Choroid plexus epithelial cell (primary cell): ENCODE measurements around the gene SYTL4.

ENCODE experiments used
- DNase-seq: peaks from one replicate; pipeline ENCODE4 v3.0.0-alpha.2; 2010; ENCODE audit warnings: low read depth
- H3K4me3 ChIP-seq: 2 replicates; pipeline ENCODE4 v1.5.1; 2011; ENCODE audit warnings: low read depth, mild to moderate bottlenecking, control low read depth, low read length, moderate library complexity
- TF ChIP-seq, protein P1 (sequence below): conservative IDR thresholded peaks from 2 replicates; pipeline ENCODE4 v1.5.1; 2011; ENCODE audit warnings: low read depth, mild to moderate bottlenecking, control low read depth, inconsistent platforms, low read length, moderate library complexity

Gene SYTL4

DNA sequence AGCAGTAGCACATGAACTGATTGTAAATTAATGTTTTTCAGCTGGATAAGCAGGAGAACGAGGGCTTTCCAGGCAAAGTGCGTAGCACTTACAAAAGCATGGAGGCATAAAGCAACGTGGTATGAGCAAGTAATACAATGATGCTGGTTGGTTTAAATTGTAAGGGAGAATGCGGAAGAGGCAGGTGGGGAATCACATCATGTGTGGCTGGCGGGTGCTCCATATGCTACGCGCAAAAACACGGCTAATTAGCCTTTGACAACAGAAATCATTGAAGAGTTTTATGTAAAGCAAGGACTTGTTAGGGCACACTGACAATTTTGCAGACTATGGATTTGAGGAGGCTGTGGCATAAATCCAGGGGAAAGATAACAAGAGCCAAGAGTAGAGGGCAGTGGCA lies 14.6 kb downstream of the SYTL4 start:
- DNase-seq: no peak
- H3K4me3 ChIP-seq: no peak overlapping the region
- TF ChIP-seq, protein P1, sequence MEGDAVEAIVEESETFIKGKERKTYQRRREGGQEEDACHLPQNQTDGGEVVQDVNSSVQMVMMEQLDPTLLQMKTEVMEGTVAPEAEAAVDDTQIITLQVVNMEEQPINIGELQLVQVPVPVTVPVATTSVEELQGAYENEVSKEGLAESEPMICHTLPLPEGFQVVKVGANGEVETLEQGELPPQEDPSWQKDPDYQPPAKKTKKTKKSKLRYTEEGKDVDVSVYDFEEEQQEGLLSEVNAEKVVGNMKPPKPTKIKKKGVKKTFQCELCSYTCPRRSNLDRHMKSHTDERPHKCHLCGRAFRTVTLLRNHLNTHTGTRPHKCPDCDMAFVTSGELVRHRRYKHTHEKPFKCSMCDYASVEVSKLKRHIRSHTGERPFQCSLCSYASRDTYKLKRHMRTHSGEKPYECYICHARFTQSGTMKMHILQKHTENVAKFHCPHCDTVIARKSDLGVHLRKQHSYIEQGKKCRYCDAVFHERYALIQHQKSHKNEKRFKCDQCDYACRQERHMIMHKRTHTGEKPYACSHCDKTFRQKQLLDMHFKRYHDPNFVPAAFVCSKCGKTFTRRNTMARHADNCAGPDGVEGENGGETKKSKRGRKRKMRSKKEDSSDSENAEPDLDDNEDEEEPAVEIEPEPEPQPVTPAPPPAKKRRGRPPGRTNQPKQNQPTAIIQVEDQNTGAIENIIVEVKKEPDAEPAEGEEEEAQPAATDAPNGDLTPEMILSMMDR: no peak

DNA sequence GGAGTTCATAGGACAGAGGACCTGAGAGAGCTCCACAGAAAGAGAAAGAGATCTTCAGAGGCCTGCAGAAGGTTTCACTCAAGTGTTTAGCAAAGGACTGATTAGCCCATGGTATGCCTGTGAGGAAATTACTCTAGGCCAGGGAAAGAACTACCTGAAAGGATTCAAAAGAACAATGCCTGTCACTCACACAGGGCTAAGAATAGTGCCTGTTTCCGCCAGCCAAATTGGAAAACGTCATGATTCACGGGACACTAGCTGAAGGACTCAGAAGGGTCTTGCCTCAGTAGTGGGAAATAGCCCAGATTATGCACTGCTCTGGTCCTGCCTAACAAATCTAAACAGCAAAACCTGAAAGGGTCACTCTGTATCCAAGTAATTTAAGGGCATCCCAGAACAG lies 21.1 kb downstream of the SYTL4 start:
- H3K4me3 ChIP-seq: no peak overlapping the region
- no peak for DNase-seq
- TF ChIP-seq, protein P1: no peak

DNA sequence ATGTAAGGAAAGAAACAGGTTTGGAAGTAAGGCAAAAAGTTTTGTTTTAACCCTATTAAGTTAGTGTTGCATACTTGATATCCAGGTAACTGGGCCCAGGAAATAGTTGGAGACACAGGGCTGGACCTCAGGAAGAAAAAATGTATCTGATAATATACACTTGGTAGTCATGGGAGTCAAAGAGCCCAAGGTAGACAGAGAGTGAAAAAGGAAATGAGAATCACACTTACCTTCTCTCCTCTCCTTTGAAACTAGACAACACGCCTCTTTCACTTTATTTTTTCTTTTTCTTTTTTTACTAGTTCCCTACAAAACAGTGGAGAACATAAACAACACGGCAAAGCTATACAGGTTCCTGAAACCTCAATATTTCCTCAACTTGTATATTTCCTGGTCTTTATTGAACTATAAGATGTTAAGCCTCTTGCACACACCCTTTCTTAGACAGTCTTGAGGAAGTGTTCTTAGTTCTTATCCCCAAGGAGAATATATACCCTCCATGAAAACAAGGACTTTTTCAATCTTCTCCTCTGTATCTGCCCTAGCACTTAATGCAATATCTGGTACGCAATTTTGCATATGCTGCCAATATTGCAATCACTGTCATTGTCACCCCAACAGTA lies 27.2 kb downstream of the SYTL4 start:
- DNase-seq: no peak
- TF ChIP-seq, protein P1: no peak
- no peak overlapping the region for H3K4me3 ChIP-seq

DNA sequence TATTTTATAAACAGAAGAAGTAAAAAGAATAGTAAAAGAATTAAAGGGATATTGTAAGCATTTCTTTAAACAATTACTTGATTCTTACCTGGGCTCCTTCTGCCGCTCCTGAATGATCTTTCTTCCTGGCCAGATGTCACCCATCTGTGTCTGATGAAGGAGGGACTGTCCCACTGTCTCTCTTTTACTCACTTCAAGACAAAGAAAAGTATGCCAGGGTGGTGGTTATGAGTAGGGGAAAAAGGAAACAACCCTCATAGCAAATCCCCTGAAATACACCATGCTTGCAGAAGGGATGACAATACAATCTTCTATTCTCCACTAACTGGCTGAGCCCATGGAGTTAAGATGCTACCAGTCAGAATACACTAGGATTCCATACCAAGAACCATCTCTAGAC lies 31.1 kb downstream of the SYTL4 start:
- H3K4me3 ChIP-seq: no peak overlapping the region
- TF ChIP-seq, protein P1: no peak
- no peak for DNase-seq

DNA sequence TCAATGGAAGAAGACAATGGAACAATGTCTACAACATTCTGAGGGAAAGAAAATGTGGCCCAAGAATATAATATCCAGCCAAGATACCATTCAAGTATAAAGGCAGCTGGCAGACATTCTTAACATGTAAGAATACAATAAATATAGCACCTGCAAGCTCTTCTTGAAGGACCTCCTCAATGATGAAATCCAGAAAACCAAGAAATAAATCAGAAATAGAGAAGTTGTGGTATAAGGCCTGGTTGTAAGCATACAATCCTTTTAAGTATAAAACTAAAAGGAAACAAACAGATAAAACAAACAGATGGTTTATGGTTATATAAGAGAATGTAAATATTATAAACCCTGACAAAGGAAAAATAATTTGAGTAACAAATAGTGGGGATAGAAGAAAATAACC lies 33.4 kb downstream of the SYTL4 start:
- no peak overlapping the region for H3K4me3 ChIP-seq
- no peak for DNase-seq
- TF ChIP-seq, protein P1: no peak

DNA sequence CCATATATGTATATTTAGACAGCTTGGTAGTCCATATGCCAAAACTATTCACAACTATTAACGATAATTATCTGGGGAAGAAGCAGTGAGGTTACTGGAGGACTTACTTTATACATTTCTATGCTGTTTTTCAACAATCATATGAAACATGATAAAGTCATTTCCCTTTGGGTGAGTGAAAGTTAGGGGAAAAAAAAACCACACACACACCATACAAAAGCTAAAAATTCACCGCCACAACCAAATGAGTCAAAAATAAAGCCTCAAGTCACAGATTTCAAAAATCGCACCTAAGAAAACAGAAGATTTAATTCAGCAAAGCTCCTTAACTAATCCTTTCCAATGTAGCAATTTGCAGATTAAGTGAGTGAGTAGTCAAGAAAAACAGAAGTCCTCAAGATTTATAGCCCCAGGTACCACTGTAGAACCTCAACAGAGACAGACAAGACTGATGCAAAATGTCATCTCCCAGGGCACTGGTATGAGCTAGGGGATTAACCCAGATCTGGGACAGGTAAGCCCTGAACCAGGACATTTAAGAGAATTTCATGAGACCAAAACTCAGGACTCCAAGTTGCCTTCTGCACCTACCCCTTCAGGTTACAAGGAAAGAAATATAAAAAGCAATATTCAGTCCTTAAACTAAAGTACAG lies 35.1 kb downstream of the SYTL4 start:
- H3K4me3 ChIP-seq: no peak overlapping the region
- DNase-seq: no peak
- TF ChIP-seq, protein P1: no peak

DNA sequence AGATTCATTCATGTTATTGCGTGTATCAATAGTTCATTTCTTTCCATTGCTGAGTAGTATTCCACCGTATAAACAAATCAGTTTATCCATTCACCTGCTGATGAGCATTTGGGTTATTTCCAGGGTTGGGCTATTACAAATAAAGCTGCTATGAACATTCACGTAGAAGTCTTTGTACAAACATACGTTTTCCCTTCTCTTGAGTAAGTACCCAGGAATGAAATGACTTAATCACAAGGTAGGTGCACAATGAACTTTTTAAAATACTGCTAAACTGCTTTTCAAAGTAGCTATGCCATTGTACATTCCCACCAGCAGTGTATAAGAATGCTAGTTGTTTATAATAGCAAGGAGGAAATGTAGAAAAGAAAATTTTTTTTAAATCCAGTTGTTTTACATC lies 35.9 kb downstream of the SYTL4 start:
- TF ChIP-seq, protein P1: no peak
- DNase-seq: peak; percentile 27
- H3K4me3 ChIP-seq: no peak overlapping the region
